Hematopoietic multipotent progenitor cell (in vitro differentiated cells): ENCODE data around the gene VASP. TPM values are rescaled to one million over a fixed set of nuclear protein-coding genes. Genes with fewer than 3 reads are reported as not detected.
"Not testable (repeated sequence)": the region's sequence is repeated elsewhere in the genome, so short reads cannot be mapped to it uniquely, and the experiment has no call there.

Source experiments
- DNase-seq, 3 donors: peaks; one replicate each; pipeline ENCODE4 v3.0.0-alpha.2; 2011 to 2015; ENCODE audit warnings: low read depth in 2 of 3, low spot score in 2 of 3
- total RNA-seq: library from RNA; depleted of rRNA; stranded (reverse); fragments of >200 nt; gene quantifications from one replicate; pipeline ENCODE4 v1.2.3, GENCODE V29; 2012

Gene VASP
- total RNA-seq, 1 donor, result 116 TPM

DNA sequence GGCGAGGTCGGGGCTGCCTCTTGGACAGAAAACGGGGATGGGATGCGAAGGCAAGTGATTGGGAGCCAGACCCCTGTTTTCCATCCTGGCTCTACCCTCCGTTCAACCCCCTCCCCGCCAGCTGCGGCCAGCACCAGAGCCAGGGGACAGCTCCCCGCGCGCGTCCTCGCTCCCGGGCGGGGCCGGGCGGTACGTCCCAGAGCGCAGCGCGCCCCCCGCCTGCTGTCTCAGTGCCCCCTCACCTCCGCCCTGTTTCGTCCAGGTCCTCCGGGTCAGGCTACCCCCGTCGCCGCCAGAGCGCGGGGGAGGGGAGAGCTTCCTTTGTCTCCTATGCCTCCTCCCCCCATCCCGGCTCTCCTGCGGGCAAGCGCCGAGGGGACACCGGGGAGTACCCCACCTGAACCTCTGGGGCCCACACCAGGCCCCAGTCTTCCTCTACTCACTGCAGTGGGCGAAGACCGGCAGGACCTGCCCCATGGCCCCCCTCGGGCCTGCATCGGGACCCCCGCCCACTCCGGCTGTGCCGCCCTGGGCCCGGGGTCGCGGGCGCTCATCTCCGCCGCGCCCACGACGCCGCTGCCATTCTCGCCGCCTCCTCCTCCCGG lies 10.8 kb upstream of the VASP start:
- peak in 2 of 3 donors; percentile 45 to 57 for DNase-seq

DNA sequence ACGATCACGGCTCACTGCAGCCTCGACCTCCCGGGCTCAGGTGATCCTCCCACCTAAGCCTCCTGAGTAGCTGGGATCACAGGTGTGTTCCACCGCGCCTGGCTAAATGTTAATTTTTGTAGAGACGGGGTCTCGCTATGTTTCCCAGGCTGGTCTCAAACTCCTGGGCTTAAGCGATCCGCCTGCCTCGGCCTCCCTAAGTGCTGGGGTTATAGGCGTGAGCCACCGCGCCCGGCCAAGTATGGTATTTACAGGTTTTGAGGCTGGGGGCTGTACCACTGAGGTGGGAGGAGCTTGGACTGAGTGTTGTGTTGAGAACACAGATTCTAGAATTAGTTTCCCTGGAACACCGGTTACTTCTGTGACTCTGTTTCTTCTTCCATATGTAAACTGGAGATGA lies 9.5 kb upstream of the VASP start:
- DNase-seq, result no peak

DNA sequence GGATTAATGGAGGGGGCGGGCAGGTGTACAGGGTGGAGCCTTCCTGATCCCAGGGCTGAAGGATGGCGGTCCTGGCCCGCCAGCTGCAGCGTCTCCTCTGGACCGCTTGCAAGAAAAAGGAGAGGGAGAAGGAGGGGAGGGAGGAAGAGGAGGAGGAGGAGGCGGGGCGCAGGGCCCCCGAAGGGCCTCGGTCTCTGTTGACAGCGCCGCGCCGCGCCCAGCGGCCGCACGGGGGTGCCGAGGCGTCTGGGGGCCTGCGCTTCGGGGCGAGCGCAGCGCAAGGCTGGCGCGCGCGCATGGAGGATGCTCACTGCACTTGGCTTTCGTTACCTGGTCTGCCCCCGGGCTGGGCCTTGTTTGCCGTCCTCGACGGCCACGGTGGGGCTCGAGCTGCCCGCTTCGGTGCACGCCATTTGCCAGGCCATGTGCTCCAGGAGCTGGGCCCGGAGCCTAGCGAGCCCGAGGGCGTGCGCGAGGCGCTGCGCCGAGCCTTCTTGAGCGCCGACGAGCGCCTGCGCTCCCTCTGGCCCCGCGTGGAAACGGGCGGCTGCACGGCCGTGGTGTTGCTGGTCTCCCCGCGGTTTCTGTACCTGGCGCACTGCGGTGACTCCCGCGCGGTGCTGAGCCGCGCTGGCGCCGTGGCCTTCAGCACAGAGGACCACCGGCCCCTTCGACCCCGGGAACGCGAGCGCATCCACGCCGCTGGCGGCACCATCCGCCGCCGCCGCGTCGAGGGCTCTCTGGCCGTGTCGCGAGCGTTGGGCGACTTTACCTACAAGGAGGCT lies 8.7 kb upstream of the VASP start, which contains the start of gene PPM1N:
TSS of gene PPM1N (plus strand) at position 33 of the 785 bp plus-strand sequence. CDS start at position 63, 30 bp downstream.
- peak; percentile 52 to 70 (median 64) for DNase-seq

GRCh38 chr19:45499196-45500180 lies 7.8 kb upstream of the VASP start:
- DNase-seq, result peak in 2 of 3 donors; percentile 60 to 70

GRCh38 chr19:45500918-45501729 lies 6.2 kb upstream of the VASP start:
- DNase-seq, result no peak

DNA sequence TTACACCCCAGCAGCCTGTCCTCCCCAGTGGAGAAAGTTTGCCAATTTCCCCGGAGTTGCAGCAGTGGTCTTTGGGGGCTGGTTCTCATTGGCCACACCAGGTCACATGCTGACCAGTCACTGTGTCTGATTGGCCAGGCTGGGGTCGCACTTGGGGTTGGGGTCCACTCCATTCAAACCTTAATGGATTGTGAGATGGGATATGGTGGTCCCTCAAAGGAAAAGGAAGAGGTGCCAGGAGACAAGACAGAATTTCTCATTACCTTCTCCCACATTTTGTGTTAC lies 5.6 kb upstream of the VASP start:
- DNase-seq, result no peak

DNA sequence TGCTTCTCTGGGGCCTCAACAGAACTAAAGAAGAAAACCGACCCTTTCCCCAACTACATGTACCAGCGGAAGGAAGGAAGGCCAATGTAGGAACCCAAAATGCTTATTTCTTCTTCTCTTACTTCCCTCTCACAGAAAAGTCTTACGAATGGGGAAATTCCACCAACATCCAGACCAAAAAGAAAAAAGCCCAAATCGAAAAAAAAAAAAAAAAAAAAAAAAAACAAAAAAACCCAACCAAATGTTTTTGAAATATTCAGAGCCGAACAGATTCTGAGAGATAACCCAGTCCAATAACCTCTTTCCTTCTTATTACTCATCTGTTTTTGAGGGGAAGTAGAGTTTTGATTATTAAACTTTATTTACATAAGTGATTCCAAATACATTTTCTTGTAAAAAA lies 5.2 kb upstream of the VASP start:
- DNase-seq, result no peak

DNA sequence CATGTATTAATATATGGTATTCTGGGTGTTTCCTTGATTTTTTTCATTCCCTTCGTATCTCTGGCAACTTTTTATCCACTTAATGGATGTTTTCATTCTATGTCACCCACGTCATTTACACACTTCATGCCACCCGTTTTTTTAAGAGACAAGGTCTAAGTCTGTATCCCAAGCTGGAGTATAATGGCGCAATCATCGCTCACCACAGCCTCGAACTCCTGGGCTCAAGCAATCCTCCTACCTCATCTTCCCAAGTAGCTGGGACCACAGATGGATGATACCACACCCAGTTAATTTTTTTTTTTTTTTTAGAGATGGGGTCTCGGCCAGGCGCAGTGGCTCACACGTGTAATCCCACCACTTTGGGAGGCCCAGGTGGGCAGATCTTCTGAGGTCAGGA lies 3.4 kb upstream of the VASP start:
- DNase-seq, result no peak

- DNase-seq, result no peak
These were observed 1.9 kb upstream of the VASP start for GRCh38 chr19:45505151-45505995.

- DNase-seq, result no peak
These were observed 1.4 kb upstream of the VASP start for GRCh38 chr19:45505996-45506245.

DNA sequence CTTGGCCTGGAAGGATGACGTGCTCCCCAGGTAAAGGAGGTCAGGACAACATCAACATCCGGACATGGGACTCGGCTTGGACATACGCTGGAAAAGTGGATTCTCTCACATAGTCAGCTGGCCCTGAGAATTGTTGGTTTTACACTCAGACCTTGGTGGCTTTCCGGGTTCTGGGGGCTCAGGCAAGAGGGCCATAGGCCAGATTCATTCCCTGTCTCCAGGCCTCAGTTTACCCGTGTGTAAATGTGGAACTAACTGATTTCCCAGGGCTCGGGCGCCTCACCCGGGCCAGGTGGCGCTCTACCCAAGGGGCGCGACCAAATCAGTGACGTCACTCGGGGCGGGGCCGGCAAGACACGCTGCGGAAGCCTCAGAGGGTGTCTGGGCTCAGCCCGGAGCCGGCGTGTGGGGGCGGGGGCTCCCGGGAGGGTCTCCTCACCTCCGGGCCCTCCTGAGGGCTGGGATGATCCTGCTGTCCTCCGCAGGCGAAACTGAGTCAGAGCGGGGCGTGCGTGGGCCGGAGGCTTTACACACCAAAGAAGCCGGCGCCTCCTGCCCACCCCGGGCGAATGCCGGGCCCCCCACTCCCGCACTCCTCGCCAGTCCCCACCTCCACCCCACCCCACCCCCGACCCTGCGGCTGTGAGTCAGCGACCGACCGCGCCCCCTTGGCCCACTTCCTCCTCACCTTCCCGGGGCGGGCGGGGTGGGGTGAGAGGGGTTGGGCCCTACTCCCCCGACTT lies 862 bp upstream of the VASP start:
- DNase-seq, result peak; percentile 95 to 96 (median 96)

DNA sequence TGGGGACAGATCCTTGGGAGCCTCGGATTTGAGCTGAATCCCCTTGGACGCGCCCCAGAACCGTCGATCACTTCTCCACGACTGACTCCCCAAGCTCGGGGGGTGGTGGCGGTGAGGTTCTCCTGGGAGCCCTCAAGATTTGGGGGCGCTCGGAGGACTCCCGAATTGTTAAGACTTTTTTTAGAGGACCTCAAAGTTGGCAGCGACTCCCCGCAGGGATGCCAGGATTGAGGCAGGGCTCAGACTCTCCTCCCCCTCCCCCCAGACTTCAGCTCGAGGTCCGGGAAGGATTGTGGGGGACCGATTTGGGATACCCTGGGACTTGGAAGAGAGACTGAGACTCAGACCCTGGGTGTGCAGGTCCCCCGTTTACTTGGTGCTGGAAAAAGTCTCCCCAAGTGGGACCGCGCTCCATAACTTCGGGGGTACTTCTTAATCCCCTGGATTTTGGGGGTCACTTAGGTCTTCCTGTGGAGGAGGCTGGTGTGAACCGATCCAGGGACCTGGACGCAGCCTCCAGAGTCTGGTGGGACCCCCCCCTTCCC lies 665 bp downstream of the VASP start:
- no peak for DNase-seq

- DNase-seq, result peak in 1 of 3 donors; percentile 22
These were observed 1.2 kb downstream of the VASP start for GRCh38 chr19:45508417-45508860.

GRCh38 chr19:45508861-45509691 lies 1.8 kb downstream of the VASP start:
- DNase-seq, result peak in 2 of 3 donors; percentile 34 to 48

- DNase-seq, result no peak
These were observed 2.4 kb downstream of the VASP start for GRCh38 chr19:45509692-45510015.

GRCh38 chr19:45510352-45510751 lies 3.1 kb downstream of the VASP start:
- DNase-seq, result not testable (repeated sequence)

- DNase-seq, result no peak
These were observed 3.8 kb downstream of the VASP start for GRCh38 chr19:45511074-45511473.

GRCh38 chr19:45512881-45513483 lies 5.7 kb downstream of the VASP start:
- no peak for DNase-seq
